DOHH2 (cell line): ENCODE data around the gene LAT.

Source experiments
- CTCF ChIP-seq: fragments of 200-600 bp; sonication (generic); IDR thresholded peaks from one replicate; pipeline ENCODE4 v1.5.1; 2014; ENCODE audit warnings: antibody characterized with exemption, mild to moderate bottlenecking, low read depth, low read length; ENCODE audit not compliant: poor library complexity, severe bottlenecking
- EZH2phosphoT487 ChIP-seq: fragments of 200-600 bp; sonication (generic); IDR thresholded peaks from 2 replicates; pipeline ENCODE4 v1.6.1; 2017; ENCODE audit warnings: borderline replicate concordance, mild to moderate bottlenecking, antibody characterized with exemption, low read length, moderate library complexity, mixed read lengths

GRCh38 chr16:28984091-28984490 is 761 bp upstream of the LAT start:
- TF ChIP-seq CTCF (no peak), EZH2phosphoT487 (no peak)
